GM12801 (cell line): ENCODE measurements around the gene DMAP1.

Experiments used
- CTCF ChIP-seq: IDR thresholded peaks from one replicate; pipeline ENCODE4 v1.5.1; 2011; ENCODE audit warnings: control low read depth; ENCODE audit not compliant: insufficient read length; ENCODE audit errors: extremely low read depth

DMAP1 gene

GRCh38 chr1:44222397-44223186, 9.3 kb downstream of the DMAP1 start:
- TF ChIP-seq CTCF = no peak

- no peak for TF ChIP-seq CTCF
Observed at GRCh38 chr1:44223187-44223610, 9.9 kb downstream of the DMAP1 start.

GRCh38 chr1:44225761-44226160, 12.5 kb downstream of the DMAP1 start:
- TF ChIP-seq CTCF = no peak

GRCh38 chr1:44227211-44227610, 13.9 kb downstream of the DMAP1 start:
- no peak for TF ChIP-seq CTCF

- no peak for TF ChIP-seq CTCF
Observed at GRCh38 chr1:44228218-44228617, 14.9 kb downstream of the DMAP1 start.

- no peak for TF ChIP-seq CTCF
Observed at GRCh38 chr1:44229435-44230167, 16.3 kb downstream of the DMAP1 start.

- TF ChIP-seq CTCF = no peak
Observed at GRCh38 chr1:44230796-44231195, 17.5 kb downstream of the DMAP1 start.
